HepG2 (cell line): ENCODE data around the gene MTM1. TPM values are rescaled to one million over a fixed set of nuclear protein-coding genes. Genes with fewer than 3 reads are reported as not detected.

ENCODE experiments used
- ATAC-seq: fragments of 200-7000 bp; cut with Tn5 transposase; 3 replicates; pipeline ENCODE4 v1.9.1; 2020; ENCODE audit warnings: mild to moderate bottlenecking, moderate library complexity
- BruUV-seq: library from RNA; stranded (reverse); fragments of 400-500 nt; replicated peaks from 2 replicates; lab custom pipeline; 2021; lab: Mats Ljungman, UMichigan
- CTCF ChIA-PET: fragments of 300-600 bp; formaldehyde crosslinking; extraction: SDS; loops from one replicate; lab custom pipeline; 2021; ENCODE audit warnings: low total read pairs, inconsistent platforms, low intra/inter-chr PET ratio; lab: Yijun Ruan, JAX
- POLR2A ChIA-PET: fragments of 350-600 bp; sonication (Branson Sonifier 250); formaldehyde crosslinking; loops from one replicate; lab custom pipeline; 2020; ENCODE audit warnings: antibody characterized with exemption, inconsistent platforms; lab: Yijun Ruan, JAX
- DNase-seq: peaks from one replicate; pipeline ENCODE4 v3.0.0-alpha.2; 2015; ENCODE audit warnings: low spot score
- FAIRE-seq: peaks from 3 replicates; lab custom pipeline; 2011; peaks lifted over from hg19 to GRCh38; lab: Jason Lieb, UNC
- H2AFZ ChIP-seq: one replicate; pipeline ENCODE4 v1.6.1; 2011; ENCODE audit warnings: low read length, inconsistent platforms
- H3K27ac ChIP-seq: fragments of 300-600 bp; 3 replicates; pipeline ENCODE4 v1.8.0; 2011; ENCODE audit warnings: mixed run types, mild to moderate bottlenecking, mixed read lengths, low read length, inconsistent platforms; ENCODE audit not compliant: insufficient read depth; ENCODE audit errors: extremely low read length
- H3K27me3 ChIP-seq, 2 experiments: fragments of 200-600 bp in 1 of 2; 2 replicates in 1 of 2; 3 replicates in 1 of 2; pipeline versions ENCODE4 v1.6.0 to v1.8.0; 2011; ENCODE audit warnings: low read length in 2 of 2, mild to moderate bottlenecking in 2 of 2, moderate library complexity in 2 of 2, inconsistent platforms in 1 of 2; ENCODE audit not compliant: insufficient read depth in 2 of 2, control insufficient read depth in 1 of 2
- H3K36me3 ChIP-seq, 2 experiments: fragments of 200-600 bp in 1 of 2; replicated peaks in 1 of 2; 2 replicates in 1 of 2; 3 replicates in 1 of 2; pipeline versions ENCODE4 v1.5.1 to v1.8.0; 2011; ENCODE audit warnings: low read length in 2 of 2, inconsistent platforms in 1 of 2; ENCODE audit not compliant: insufficient read depth in 2 of 2, control insufficient read depth in 1 of 2
- H3K4me1 ChIP-seq: 2 replicates; pipeline ENCODE4 v1.5.1; 2012; ENCODE audit warnings: low read length, inconsistent platforms; ENCODE audit not compliant: insufficient read depth
- H3K4me2 ChIP-seq: 2 replicates; pipeline ENCODE4 v1.6.0; 2011; ENCODE audit warnings: low read depth, low read length, inconsistent platforms
- H3K4me3 ChIP-seq, 3 experiments: fragments of 200-600 bp in 1 of 3; sonication (generic), shearing (Covaris generic) in 1 of 3; replicated peaks in 1 of 3; 2 replicates each; pipeline ENCODE4 v1.5.1; 2011 to 2016; ENCODE audit warnings: low read length in 3 of 3, inconsistent platforms in 2 of 3, low read depth in 2 of 3, mild to moderate bottlenecking in 2 of 3, control low read depth in 1 of 3, mixed read lengths in 1 of 3; ENCODE audit not compliant: insufficient read depth in 1 of 3
- H3K79me2 ChIP-seq: one replicate; pipeline ENCODE4 v1.6.1; 2011; ENCODE audit warnings: low read length, inconsistent platforms; ENCODE audit not compliant: insufficient read depth
- H3K9ac ChIP-seq: 2 replicates; pipeline ENCODE4 v1.6.0; 2011; ENCODE audit warnings: mild to moderate bottlenecking, low read depth, low read length, inconsistent platforms; ENCODE audit not compliant: insufficient read depth
- H3K9me3 ChIP-seq: 2 replicates; pipeline ENCODE4 v1.5.1; 2012; ENCODE audit warnings: mild to moderate bottlenecking, low read length
- H4K20me1 ChIP-seq: 2 replicates; pipeline ENCODE4 v1.6.0; 2011; ENCODE audit warnings: inconsistent platforms, mild to moderate bottlenecking, low read length, moderate library complexity; ENCODE audit not compliant: insufficient read depth
- ATF6 ChIP-seq: sonication (generic); formaldehyde crosslinking; conservative IDR thresholded peaks from 2 replicates; pipeline ENCODE4 v1.4.0; 2020; ENCODE audit warnings: missing genetic modification reagents
- FUBP1 ChIP-seq: sonication (generic); formaldehyde crosslinking; IDR thresholded peaks from 2 replicates; pipeline ENCODE4 v1.5.1; 2020; ENCODE audit warnings: missing genetic modification reagents, mild to moderate bottlenecking, borderline replicate concordance
- MLXIP ChIP-seq: sonication (generic); formaldehyde crosslinking; IDR thresholded peaks from 2 replicates; pipeline ENCODE4 v1.9.0; 2021; ENCODE audit warnings: missing genetic modification reagents, borderline replicate concordance
- SNAPC5 ChIP-seq: sonication (generic); formaldehyde crosslinking; IDR thresholded peaks from 2 replicates; pipeline ENCODE4 v1.8.1; 2023; ENCODE audit warnings: mild to moderate bottlenecking, missing genetic modification reagents, borderline replicate concordance
- in situ Hi-C: cut with HindIII; loops from 2 replicates; pipeline ENCODE4 v1.10.0; 2017; ENCODE audit warnings: low pct_unique_long_range_greater_than_20kb; ENCODE audit not compliant: extremely low pct_ligation_motif_present
- intact Hi-C: fragments of 100-400 bp; cut with micrococcal nuclease; formaldehyde crosslinking; loops from one replicate; pipeline ENCODE4 v1.10.0; 2022; ENCODE audit not compliant: unreplicated experiment
- polyA plus RNA-seq, 8 experiments: library from polyadenylated mRNA; depleted of rRNA in 3 of 8; stranded (reverse) in 7 of 8; unstranded in 1 of 8; fragments of >200 nt; fragmentation: Illumina TruSeq in 4 of 8; extraction: Trizol in 4 of 8; gene quantifications; 2 replicates each; pipeline versions ENCODE4 v1.2.1 to v1.2.3, GENCODE V29; 2011 to 2016; ENCODE audit warnings: low read depth in 4 of 8, missing spikeins in 1 of 8, mixed read lengths in 1 of 8; ENCODE audit not compliant: insufficient read depth in 1 of 8
- total RNA-seq, 5 experiments: library from RNA; depleted of rRNA; stranded (reverse); fragments of >200 nt; fragmentation: Illumina TruSeq; extraction: Trizol; gene quantifications; 2 replicates each; pipeline ENCODE4 v1.2.3, GENCODE V29; 2016; ENCODE audit warnings: low read depth in 1 of 5

Gene MTM1
- total and polyA plus RNA-seq, 2 of the 13 experiments (the other 11 are each of a cell fraction or from before 2014, with no cell fraction given), result 12.0 to 15.2 TPM

- Histone ChIP-seq H3K4me1 (no peaks in the 10 kb centered on the region), H3K79me2 (no peaks in the 10 kb centered on the region), H3K4me2 (no peak overlapping the region), H3K36me3 (no peaks in the 10 kb centered on the region; a peak in 1 of 5 replicates), H3K4me3 (no peak overlapping the region), H3K27me3 (no peaks in the 10 kb centered on the region), H4K20me1 (no peaks in the 10 kb centered on the region), H3K27ac (no peak overlapping the region), H2AFZ (no peak overlapping the region), H3K9ac (no peak overlapping the region), H3K9me3 (no peaks in the 10 kb centered on the region)
- intact Hi-C loops (loop anchor here (10.0 kb wide), 1 partner anchor 168 kb away; no protein-coding TSS in a partner anchor), in situ Hi-C loops (no loop called here)
- ChIA-PET POLR2A (no interaction called here), CTCF (no interaction called here)
- DNase-seq (no peak), ATAC-seq (no peak), FAIRE-seq (no peak)
- TF ChIP-seq SNAPC5 (no peak), FUBP1 (CRISPR knock-in tag) (no peak), MLXIP (CRISPR knock-in tag) (no peak), ATF6 (CRISPR knock-in tag) (no peak)
- BruUV-seq, result no TSS peak
These were observed 144.2 kb downstream of the MTM1 start for GRCh38 chrX:150712619-150713018.
